ENCODE results near the gene CSPG4. TPM values are rescaled to one million over a fixed set of nuclear protein-coding genes. Genes with fewer than 3 reads are reported as not detected.
"Not testable (repeated sequence)": the region's sequence is repeated elsewhere in the genome, so short reads cannot be mapped to it uniquely, and the experiment has no call there.

The CSPG4 gene
- total RNA-seq, 1 experiment from 2014 or later: 2.4 TPM

GRCh38 chr15:75683646-75684312 is 28.9 kb downstream of the CSPG4 start:
- not testable (repeated sequence) for H3K4me1 ChIP-seq (replicated peaks; ENCODE audit: insufficient read depth); H2AFZ ChIP-seq; H3K27me3 ChIP-seq (ENCODE audit: insufficient read depth, low read depth); H3K27ac ChIP-seq; H3K36me3 ChIP-seq (ENCODE audit: low read depth); BruUV-seq (replicated peaks); H3K4me2 ChIP-seq; H3K79me2 ChIP-seq (ENCODE audit: low read depth); H4K20me1 ChIP-seq (ENCODE audit: insufficient read depth); H3F3A ChIP-seq (ENCODE audit: insufficient read depth, low read depth); H3K4me3 ChIP-seq; H3K9me2 ChIP-seq (ENCODE audit: insufficient read depth); H3K9me3 ChIP-seq (ENCODE audit: insufficient read depth, low read depth)
- CTCF ChIA-PET: interaction anchor here (0.6 to 1.1 kb wide), 6 partner anchors 8 to 261 kb away, joined by 3 to 8 read pairs (median 6); a partner anchor contains a TSS
- DNase-seq: peak in 1 of 2 experiments; percentile 67
- POLR2A ChIA-PET (ENCODE audit: unreplicated experiment): interaction anchor here (0.9 kb wide), 1 partner anchor 49 kb away, joined by 3 read pairs; no protein-coding TSS in a partner anchor
- intact Hi-C loops (cut with micrococcal nuclease; ENCODE audit: unreplicated experiment): loop anchor here (1.0 to 5.0 kb wide), 5 partner anchors 43 to 315 kb away; partner anchors contain the start of genes IMP3, MAN2C1 and SNUPN
- TF ChIP-seq, protein P1, sequence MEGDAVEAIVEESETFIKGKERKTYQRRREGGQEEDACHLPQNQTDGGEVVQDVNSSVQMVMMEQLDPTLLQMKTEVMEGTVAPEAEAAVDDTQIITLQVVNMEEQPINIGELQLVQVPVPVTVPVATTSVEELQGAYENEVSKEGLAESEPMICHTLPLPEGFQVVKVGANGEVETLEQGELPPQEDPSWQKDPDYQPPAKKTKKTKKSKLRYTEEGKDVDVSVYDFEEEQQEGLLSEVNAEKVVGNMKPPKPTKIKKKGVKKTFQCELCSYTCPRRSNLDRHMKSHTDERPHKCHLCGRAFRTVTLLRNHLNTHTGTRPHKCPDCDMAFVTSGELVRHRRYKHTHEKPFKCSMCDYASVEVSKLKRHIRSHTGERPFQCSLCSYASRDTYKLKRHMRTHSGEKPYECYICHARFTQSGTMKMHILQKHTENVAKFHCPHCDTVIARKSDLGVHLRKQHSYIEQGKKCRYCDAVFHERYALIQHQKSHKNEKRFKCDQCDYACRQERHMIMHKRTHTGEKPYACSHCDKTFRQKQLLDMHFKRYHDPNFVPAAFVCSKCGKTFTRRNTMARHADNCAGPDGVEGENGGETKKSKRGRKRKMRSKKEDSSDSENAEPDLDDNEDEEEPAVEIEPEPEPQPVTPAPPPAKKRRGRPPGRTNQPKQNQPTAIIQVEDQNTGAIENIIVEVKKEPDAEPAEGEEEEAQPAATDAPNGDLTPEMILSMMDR (conservative IDR thresholded peaks at IDR 0.05): peak; percentile 89

GRCh38 chr15:75682181-75683135 is 30.2 kb downstream of the CSPG4 start:
- Histone ChIP-seq H4K20me1 (ENCODE audit: insufficient read depth) (no peaks in the 10 kb centered on the region), H3K4me1 (replicated peaks; ENCODE audit: insufficient read depth) (no peaks in the 10 kb centered on the region), H3F3A (ENCODE audit: insufficient read depth, low read depth) (peaks cover 5% of the 10 kb centered on the region), H3K36me3 (ENCODE audit: low read depth) (no peaks in the 10 kb centered on the region), H3K79me2 (ENCODE audit: low read depth) (no peaks in the 10 kb centered on the region), H3K4me2 (no peak overlapping the region), H3K27ac (no peak overlapping the region), H3K9me3 (ENCODE audit: insufficient read depth, low read depth) (no peaks in the 10 kb centered on the region), H3K4me3 (no peak overlapping the region), H2AFZ (no peak overlapping the region), H3K27me3 (ENCODE audit: insufficient read depth, low read depth) (no peaks in the 10 kb centered on the region), H3K9me2 (ENCODE audit: insufficient read depth) (no peaks in the 10 kb centered on the region)
- intact Hi-C loops (cut with micrococcal nuclease; ENCODE audit: unreplicated experiment): loop anchor here (2.0 to 5.0 kb wide), 4 partner anchors 42 to 314 kb away; partner anchors contain the start of genes IMP3, MAN2C1 and SNUPN
- ChIA-PET CTCF (interaction anchor here (0.6 kb wide), 1 partner anchor 36 kb away, joined by 6 read pairs; no protein-coding TSS in a partner anchor), POLR2A (ENCODE audit: unreplicated experiment) (no interaction called here)
- BruUV-seq (replicated peaks): no TSS peak
- TF ChIP-seq, protein P1 (conservative IDR thresholded peaks at IDR 0.05): no peak
- TF ChIP-seq EZH2 (IDR thresholded peaks at IDR 0.05; ENCODE audit: low read depth): no peak
- DNase-seq: no peak
